ENCODE results near the gene TECR. TPM values are rescaled to one million over a fixed set of nuclear protein-coding genes. Genes with fewer than 3 reads are reported as not detected.

TECR gene
- 29.1 TPM for polyA plus RNA-seq (2012; ENCODE audit: missing spikeins)

GRCh38 chr19:14529254-14530004 is at the start of gene TECR:
Gene TECR, plus strand, starts transcription at chr19:14529594. Its CDS starts 103 bp downstream, at chr19:14529697.
- TF ChIP-seq TAF1 (IDR thresholded peaks at IDR 0.05; ENCODE audit: borderline replicate concordance, low read depth, low read length) (peak; percentile 90), POLR2AphosphoS5 (IDR thresholded peaks at IDR 0.05; ENCODE audit: low read depth, low read length) (peak; percentile 97), POLR2A (IDR thresholded peaks at IDR 0.05; ENCODE audit: low read depth, low read length) (peak; percentile 98)
- DNase-seq (ENCODE audit: insufficient read length), result peak; percentile 90
- FAIRE-seq, result peak; percentile 96

GRCh38 chr19:14479975-14480699 is 49.3 kb upstream of the TECR start:
- TF ChIP-seq POLR2A (IDR thresholded peaks at IDR 0.05; ENCODE audit: low read depth, low read length) (no peak), TAF1 (IDR thresholded peaks at IDR 0.05; ENCODE audit: borderline replicate concordance, low read depth, low read length) (no peak), POLR2AphosphoS5 (IDR thresholded peaks at IDR 0.05; ENCODE audit: low read depth, low read length) (no peak)
- FAIRE-seq (peak; percentile 77), DNase-seq (ENCODE audit: insufficient read length) (peak; percentile 91)

- TF ChIP-seq POLR2AphosphoS5 (IDR thresholded peaks at IDR 0.05; ENCODE audit: low read depth, low read length) (no peak), POLR2A (IDR thresholded peaks at IDR 0.05; ENCODE audit: low read depth, low read length) (no peak), TAF1 (IDR thresholded peaks at IDR 0.05; ENCODE audit: borderline replicate concordance, low read depth, low read length) (no peak)
- FAIRE-seq, result no peak
- DNase-seq (ENCODE audit: insufficient read length), result no peak
These were observed 48.7 kb upstream of the TECR start for GRCh38 chr19:14480700-14481079.

GRCh38 chr19:14482172-14482941 is 47.0 kb upstream of the TECR start:
- TF ChIP-seq TAF1 (IDR thresholded peaks at IDR 0.05; ENCODE audit: borderline replicate concordance, low read depth, low read length) (no peak), POLR2A (IDR thresholded peaks at IDR 0.05; ENCODE audit: low read depth, low read length) (no peak), POLR2AphosphoS5 (IDR thresholded peaks at IDR 0.05; ENCODE audit: low read depth, low read length) (no peak)
- FAIRE-seq (no peak), DNase-seq (ENCODE audit: insufficient read length) (no peak)

- TF ChIP-seq POLR2AphosphoS5 (IDR thresholded peaks at IDR 0.05; ENCODE audit: low read depth, low read length), result no peak
- TF ChIP-seq POLR2A (IDR thresholded peaks at IDR 0.05; ENCODE audit: low read depth, low read length), result no peak
- no peak for TF ChIP-seq TAF1 (IDR thresholded peaks at IDR 0.05; ENCODE audit: borderline replicate concordance, low read depth, low read length)
- FAIRE-seq, result no peak
These were observed 41.8 kb upstream of the TECR start for GRCh38 chr19:14487370-14488125.

GRCh38 chr19:14492756-14493337 is 36.5 kb upstream of the TECR start:
- DNase-seq (ENCODE audit: insufficient read length) (no peak), FAIRE-seq (no peak)
- no peak for TF ChIP-seq POLR2AphosphoS5 (IDR thresholded peaks at IDR 0.05; ENCODE audit: low read depth, low read length)
- no peak for TF ChIP-seq POLR2A (IDR thresholded peaks at IDR 0.05; ENCODE audit: low read depth, low read length)
- TF ChIP-seq TAF1 (IDR thresholded peaks at IDR 0.05; ENCODE audit: borderline replicate concordance, low read depth, low read length), result no peak

More at GRCh38 chr19:14487370-14488125, 41.8 kb upstream of the TECR start:
- no peak for DNase-seq (ENCODE audit: insufficient read length)

- no peak for FAIRE-seq
- TF ChIP-seq TAF1 (IDR thresholded peaks at IDR 0.05; ENCODE audit: borderline replicate concordance, low read depth, low read length) (no peak), POLR2AphosphoS5 (IDR thresholded peaks at IDR 0.05; ENCODE audit: low read depth, low read length) (no peak)
- DNase-seq (ENCODE audit: insufficient read length), result no peak
These were observed 35.0 kb upstream of the TECR start for GRCh38 chr19:14494411-14494810.

GRCh38 chr19:14494910-14495671 is 34.3 kb upstream of the TECR start:
- TF ChIP-seq TAF1 (IDR thresholded peaks at IDR 0.05; ENCODE audit: borderline replicate concordance, low read depth, low read length), result no peak
- TF ChIP-seq POLR2A (IDR thresholded peaks at IDR 0.05; ENCODE audit: low read depth, low read length), result no peak
- no peak for TF ChIP-seq POLR2AphosphoS5 (IDR thresholded peaks at IDR 0.05; ENCODE audit: low read depth, low read length)
- FAIRE-seq (no peak), DNase-seq (ENCODE audit: insufficient read length) (no peak)

GRCh38 chr19:14495672-14496028 is 33.7 kb upstream of the TECR start:
- DNase-seq (ENCODE audit: insufficient read length), result no peak
- FAIRE-seq, result no peak
- TF ChIP-seq POLR2AphosphoS5 (IDR thresholded peaks at IDR 0.05; ENCODE audit: low read depth, low read length) (no peak), TAF1 (IDR thresholded peaks at IDR 0.05; ENCODE audit: borderline replicate concordance, low read depth, low read length) (no peak)
